Activated CD4-positive, alpha-beta memory T cell treated with anti-CD3 and anti-CD28 coated beads for 36 hours (primary cell): ENCODE results near the gene ZNF616. TPM values are rescaled to one million over a fixed set of nuclear protein-coding genes. Genes with fewer than 3 reads are reported as not detected.

ENCODE experiments used
- total RNA-seq, 2 experiments: library from RNA; stranded (reverse); gene quantifications; one replicate each; pipeline ENCODE4 v1.2.3, GENCODE V29; 2021

The ZNF616 gene
- total RNA-seq, 2 experiments from 2014 or later = 10.5 to 11.6 TPM

Other genes starting within 250 kb of the ZNF616 start
- gene ZNF649, start 234.9 kb downstream of the ZNF616 start, total RNA-seq = 1 to 10 TPM; 6.7 to 9.0 TPM
- 1 to 10 TPM; 3.2 to 4.6 TPM for gene ZNF613, start 212.5 kb downstream of the ZNF616 start, total RNA-seq
- 1 to 10 TPM; 6.9 to 8.1 TPM for gene ZNF350, start 153.1 kb downstream of the ZNF616 start, total RNA-seq
- 1 to 10 TPM; 7.5 to 7.8 TPM for gene ZNF615, start 131.7 kb downstream of the ZNF616 start, total RNA-seq
- gene ZNF614, start 111.6 kb downstream of the ZNF616 start, total RNA-seq = 1 to 10 TPM; 7.2 TPM
- 1 to 10 TPM; 8.3 to 8.8 TPM for gene ZNF432, start 91.1 kb downstream of the ZNF616 start, total RNA-seq
- 10 to 100 TPM; 14.5 to 17.0 TPM for gene ZNF841, start 44.2 kb downstream of the ZNF616 start, total RNA-seq
- gene ZNF836, start 31.7 kb upstream of the ZNF616 start, total RNA-seq = 10 to 100 TPM in 1 of 2 experiments, 1 to 10 TPM in 1; 8.2 to 12.8 TPM
- 100 to 1,000 TPM; 224 to 229 TPM for gene PPP2R1A, start 50.1 kb upstream of the ZNF616 start, total RNA-seq
- gene ZNF766, start 129.6 kb upstream of the ZNF616 start, total RNA-seq = 10 to 100 TPM; 21.6 to 23.2 TPM
- 1 to 10 TPM; 3.4 to 4.1 TPM for gene ZNF480, start 157.2 kb upstream of the ZNF616 start, total RNA-seq
- 1 to 10 TPM; 1.7 to 2.1 TPM for gene ZNF610, start 196.3 kb upstream of the ZNF616 start, total RNA-seq
- 1 to 10 TPM; 8.2 to 8.3 TPM for gene ZNF880, start 230.0 kb upstream of the ZNF616 start, total RNA-seq